ENCODE measurements around the gene KRT84. TPM values are rescaled to one million over a fixed set of nuclear protein-coding genes. Genes with fewer than 3 reads are reported as not detected.

KRT84 gene
- total RNA-seq, 2 experiments from 2014 or later: not detected

DNA sequence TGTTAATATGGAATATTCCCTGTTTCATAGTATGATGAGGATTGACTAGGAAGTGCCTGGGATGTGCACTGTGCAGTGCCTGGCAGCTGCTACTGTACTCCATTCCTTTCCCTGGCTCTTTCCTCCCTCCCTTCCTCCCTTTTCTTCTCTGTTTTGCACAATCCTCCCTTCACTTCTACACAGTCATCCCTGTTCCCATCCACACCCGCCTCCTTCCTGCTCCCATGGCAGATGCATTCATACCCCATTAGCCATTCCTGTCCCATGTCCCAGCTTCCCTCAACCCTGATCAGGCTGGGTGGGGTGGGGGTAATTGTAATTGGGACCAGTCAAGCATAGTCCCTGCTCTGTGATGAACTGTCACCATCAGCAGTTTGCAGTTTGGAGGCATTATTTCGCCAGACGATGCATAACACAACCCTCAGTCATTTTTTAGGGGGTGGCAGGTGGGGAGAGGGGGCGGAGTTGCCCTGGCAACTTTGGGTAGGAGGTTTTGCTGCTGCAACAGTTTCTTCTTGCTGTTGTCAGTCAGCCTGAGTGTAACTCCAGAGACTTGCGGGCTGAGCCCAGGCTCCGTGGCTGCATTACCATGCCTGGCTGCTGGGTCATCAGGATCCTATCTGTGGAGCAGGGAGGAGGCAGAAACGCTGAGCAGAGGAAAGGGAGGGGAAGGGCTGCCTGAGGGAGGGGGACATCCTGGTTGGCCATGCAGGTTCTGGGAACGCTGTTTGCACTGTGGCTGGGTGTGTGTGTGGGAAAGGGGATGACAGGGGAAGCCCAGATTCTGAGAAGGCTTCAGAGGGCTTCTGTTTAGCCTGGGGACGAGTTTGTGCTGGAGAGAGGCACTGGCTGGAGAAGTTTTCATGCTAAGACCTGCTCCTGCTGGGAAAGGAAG lies 4.1 kb upstream of the KRT84 start:
- Mint-ChIP-seq H3K4me3 (no peak overlapping the region), H3K9me3 (no peaks in the 10 kb centered on the region), H3K36me3 (ENCODE audit: low read depth) (no peaks in the 10 kb centered on the region), H3K27me3 (no peaks in the 10 kb centered on the region), H3K27ac (no peak overlapping the region), H3K4me1 (ENCODE audit: low read depth) (no peaks in the 10 kb centered on the region)
- TF ChIP-seq, protein P1, sequence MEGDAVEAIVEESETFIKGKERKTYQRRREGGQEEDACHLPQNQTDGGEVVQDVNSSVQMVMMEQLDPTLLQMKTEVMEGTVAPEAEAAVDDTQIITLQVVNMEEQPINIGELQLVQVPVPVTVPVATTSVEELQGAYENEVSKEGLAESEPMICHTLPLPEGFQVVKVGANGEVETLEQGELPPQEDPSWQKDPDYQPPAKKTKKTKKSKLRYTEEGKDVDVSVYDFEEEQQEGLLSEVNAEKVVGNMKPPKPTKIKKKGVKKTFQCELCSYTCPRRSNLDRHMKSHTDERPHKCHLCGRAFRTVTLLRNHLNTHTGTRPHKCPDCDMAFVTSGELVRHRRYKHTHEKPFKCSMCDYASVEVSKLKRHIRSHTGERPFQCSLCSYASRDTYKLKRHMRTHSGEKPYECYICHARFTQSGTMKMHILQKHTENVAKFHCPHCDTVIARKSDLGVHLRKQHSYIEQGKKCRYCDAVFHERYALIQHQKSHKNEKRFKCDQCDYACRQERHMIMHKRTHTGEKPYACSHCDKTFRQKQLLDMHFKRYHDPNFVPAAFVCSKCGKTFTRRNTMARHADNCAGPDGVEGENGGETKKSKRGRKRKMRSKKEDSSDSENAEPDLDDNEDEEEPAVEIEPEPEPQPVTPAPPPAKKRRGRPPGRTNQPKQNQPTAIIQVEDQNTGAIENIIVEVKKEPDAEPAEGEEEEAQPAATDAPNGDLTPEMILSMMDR (IDR thresholded peaks at IDR 0.05): no peak
- intact Hi-C loops (cut with micrococcal nuclease): loop anchor here (10.0 kb wide), 1 partner anchor 585 kb away; no protein-coding TSS in a partner anchor
- ATAC-seq: no peak
- ChIA-PET POLR2A (no interaction called here), CTCF (interaction anchor here (1.4 kb wide), 1 partner anchor 17 kb away, joined by 3 read pairs; no protein-coding TSS in a partner anchor)
- no peak for DNase-seq

DNA sequence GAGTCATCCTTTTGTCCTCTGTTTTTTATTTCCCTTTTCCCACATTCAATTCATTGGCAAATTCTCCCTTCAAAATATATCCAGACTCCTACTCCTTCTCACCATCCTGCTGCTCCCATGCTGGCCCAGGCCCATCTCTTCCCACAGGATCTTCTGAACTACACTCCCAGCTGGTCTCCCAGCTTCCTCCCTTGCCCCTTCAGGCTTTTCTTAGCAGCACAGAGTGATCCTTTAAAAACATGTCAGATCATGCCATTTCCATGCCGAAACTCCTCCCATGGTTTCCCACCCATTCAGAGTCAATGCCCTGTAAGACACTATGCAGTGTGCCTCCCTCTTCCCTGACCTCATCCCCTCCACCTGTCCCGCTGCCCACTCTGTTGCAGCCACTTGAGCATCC lies 2.4 kb upstream of the KRT84 start:
- H3K36me3 Mint-ChIP-seq (ENCODE audit: low read depth): no peaks in the 10 kb centered on the region
- H3K4me1 Mint-ChIP-seq (ENCODE audit: low read depth): peaks cover 7% of the 10 kb centered on the region
- TF ChIP-seq, protein P1 (IDR thresholded peaks at IDR 0.05): no peak
- no peaks in the 10 kb centered on the region for H3K27me3 Mint-ChIP-seq
- DNase-seq: no peak
- CTCF ChIA-PET: interaction anchor here (1.3 kb wide), 1 partner anchor 483 kb away, joined by 3 read pairs; no protein-coding TSS in a partner anchor
- H3K4me3 Mint-ChIP-seq: no peak overlapping the region
- no peaks in the 10 kb centered on the region for H3K9me3 Mint-ChIP-seq
- intact Hi-C loops (cut with micrococcal nuclease): loop anchor here (10.0 kb wide), 1 partner anchor 587 kb away; no protein-coding TSS in a partner anchor
- POLR2A ChIA-PET: interaction anchor here (0.6 kb wide), 1 partner anchor 36 kb away, joined by 3 read pairs; no protein-coding TSS in a partner anchor
- ATAC-seq: no peak
- H3K27ac Mint-ChIP-seq: no peak overlapping the region

DNA sequence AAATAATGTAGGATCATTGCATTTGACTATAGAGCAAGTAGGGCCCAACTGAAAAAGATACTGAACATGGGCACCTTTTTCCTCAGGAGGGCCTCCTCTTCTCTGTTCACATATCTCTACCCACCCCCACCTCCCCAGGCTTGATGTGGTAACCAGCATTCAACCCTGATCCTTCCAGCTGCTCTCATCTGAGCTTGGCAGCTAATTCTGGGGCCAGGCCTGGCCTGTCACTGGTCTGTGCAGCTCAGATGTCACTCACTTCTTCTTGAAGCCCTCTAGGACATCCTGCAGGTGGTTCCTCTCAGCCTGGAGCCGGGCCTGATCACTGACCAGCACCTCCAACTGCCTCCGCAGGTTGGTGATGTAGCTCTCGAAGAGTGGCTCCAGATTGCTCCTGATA lies 2.1 kb downstream of the KRT84 start:
- H3K27ac Mint-ChIP-seq: no peak overlapping the region
- POLR2A ChIA-PET: no interaction called here

DNA sequence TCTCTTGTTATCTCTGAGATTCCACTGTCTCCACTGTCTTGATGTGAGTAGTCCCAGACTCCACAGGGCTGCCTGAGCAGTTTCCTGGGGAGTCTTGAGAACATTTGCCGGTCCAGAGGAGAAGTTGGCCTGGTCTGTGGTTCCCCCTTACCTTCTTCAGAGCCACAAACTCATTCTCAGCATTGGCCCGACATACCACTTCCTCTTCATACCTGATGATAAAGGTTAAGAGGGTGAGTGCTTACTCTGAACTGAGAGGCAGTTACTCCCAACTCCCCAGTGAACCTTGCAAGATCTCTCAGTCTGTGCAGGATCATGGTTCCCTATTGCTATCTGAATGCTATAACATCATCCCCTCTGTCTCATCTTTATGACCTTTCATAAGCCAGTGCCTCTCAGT lies 2.6 kb downstream of the KRT84 start:
- ATAC-seq (peak; percentile 70), DNase-seq (peak; percentile 24)
- intact Hi-C loops (cut with micrococcal nuclease): loop anchor here (10.0 kb wide), 1 partner anchor 592 kb away; no protein-coding TSS in a partner anchor
- no peak overlapping the region for H3K27ac Mint-ChIP-seq
- no peak overlapping the region for H3K4me3 Mint-ChIP-seq
- no peaks in the 10 kb centered on the region for H3K27me3 Mint-ChIP-seq
- H3K36me3 Mint-ChIP-seq (ENCODE audit: low read depth): no peaks in the 10 kb centered on the region
- ChIA-PET CTCF (interaction anchor here (1.2 to 1.9 kb wide), 2 partner anchors 10 to 497 kb away, joined by 3 to 8 read pairs; no protein-coding TSS in a partner anchor), POLR2A (no interaction called here)
- H3K4me1 Mint-ChIP-seq (ENCODE audit: low read depth): peaks cover 13% of the 10 kb centered on the region
- no peaks in the 10 kb centered on the region for H3K9me3 Mint-ChIP-seq
- TF ChIP-seq, protein P1 (IDR thresholded peaks at IDR 0.05): no peak

More for the DNA sequence above, 2.1 kb downstream of the KRT84 start:
- Mint-ChIP-seq H3K9me3 (no peaks in the 10 kb centered on the region), H3K36me3 (ENCODE audit: low read depth) (no peaks in the 10 kb centered on the region), H3K4me3 (no peak overlapping the region), H3K4me1 (ENCODE audit: low read depth) (peaks cover 13% of the 10 kb centered on the region), H3K27me3 (no peaks in the 10 kb centered on the region)
- CTCF ChIA-PET: interaction anchor here (2.0 kb wide), 1 partner anchor 10 kb away, joined by 6 read pairs; no protein-coding TSS in a partner anchor
- DNase-seq (peak; percentile 9), ATAC-seq (no peak)
- intact Hi-C loops (cut with micrococcal nuclease): loop anchor here (10.0 kb wide), 1 partner anchor 591 kb away; no protein-coding TSS in a partner anchor
- TF ChIP-seq, protein P1 (IDR thresholded peaks at IDR 0.05): no peak

All from activated CD8-positive, alpha-beta T cell treated with anti-CD3 and anti-CD28 coated beads for 36 hours (primary cell).